HEK293T (cell line): ENCODE measurements around the gene INS.

Experiments
- ARNT ChIP-seq: fragments of 450-650 bp; IDR thresholded peaks from 2 replicates; pipeline ENCODE4 v1.6.1; 2017; ENCODE audit warnings: mild to moderate bottlenecking
- BHLHE40 ChIP-seq: fragments of 450-650 bp; IDR thresholded peaks from 2 replicates; pipeline ENCODE4 v1.6.1; 2016; ENCODE audit warnings: mild to moderate bottlenecking, moderate library complexity, borderline replicate concordance
- CTBP1 ChIP-seq: fragments of 450-650 bp; IDR thresholded peaks from 2 replicates; pipeline ENCODE4 v1.6.1; 2016; ENCODE audit warnings: borderline replicate concordance
- FOXK2 ChIP-seq: fragments of 450-650 bp; IDR thresholded peaks from 2 replicates; pipeline ENCODE4 v1.6.1; 2016; ENCODE audit warnings: mild to moderate bottlenecking
- FOXM1 ChIP-seq: fragments of 450-650 bp; IDR thresholded peaks from 2 replicates; pipeline ENCODE4 v1.6.1; 2017; ENCODE audit warnings: mild to moderate bottlenecking, borderline replicate concordance
- L3MBTL2 ChIP-seq: fragments of 450-650 bp; conservative IDR thresholded peaks from 2 replicates; pipeline ENCODE4 v1.6.1; 2016; ENCODE audit warnings: mild to moderate bottlenecking
- LEF1 ChIP-seq: fragments of 450-650 bp; IDR thresholded peaks from 2 replicates; pipeline ENCODE4 v1.6.1; 2017; ENCODE audit warnings: mild to moderate bottlenecking, borderline replicate concordance
- NFRKB ChIP-seq: fragments of 450-650 bp; IDR thresholded peaks from 2 replicates; pipeline ENCODE4 v1.6.1; 2016; ENCODE audit warnings: mild to moderate bottlenecking, moderate library complexity
- SP1 ChIP-seq: fragments of 450-650 bp; IDR thresholded peaks from 2 replicates; pipeline ENCODE4 v1.6.1; 2017
- SUZ12 ChIP-seq: fragments of 450-650 bp; IDR thresholded peaks from 2 replicates; pipeline ENCODE4 v1.6.1; 2016; ENCODE audit warnings: mild to moderate bottlenecking
- TARDBP ChIP-seq: fragments of 450-650 bp; IDR thresholded peaks from 2 replicates; pipeline ENCODE4 v1.6.1; 2016
- ZNF384 ChIP-seq: fragments of 450-650 bp; IDR thresholded peaks from 2 replicates; pipeline ENCODE4 v1.6.1; 2016
- TF ChIP-seq, protein P1 (sequence below): fragments of 450-650 bp; IDR thresholded peaks from 2 replicates; pipeline ENCODE4 v1.6.1; 2016

DNA sequence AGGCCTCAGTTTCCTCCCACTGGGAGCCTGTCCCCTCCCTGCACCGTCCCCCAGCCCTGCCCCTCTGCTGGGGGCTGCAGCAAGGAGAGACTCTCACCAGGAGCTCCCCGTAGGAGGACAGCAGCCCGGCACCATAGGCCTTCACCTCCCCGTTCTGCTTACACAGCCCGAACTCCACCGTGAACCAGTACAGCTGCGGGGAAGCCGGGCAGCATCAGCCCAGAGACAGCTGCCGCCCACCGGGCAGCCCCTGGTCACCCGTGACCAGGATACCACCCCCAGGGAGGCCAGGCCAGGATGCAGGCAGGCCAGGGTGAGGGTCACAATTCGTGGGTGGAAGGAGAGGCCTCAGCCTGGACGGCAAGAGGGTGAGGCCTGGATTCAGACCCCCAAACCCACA lies 4.6 kb upstream of the INS start:
- TF ChIP-seq BHLHE40 (no peak), SUZ12 (no peak), ZNF384 (no peak), FOXM1 (no peak), L3MBTL2 (no peak), NFRKB (no peak), CTBP1 (no peak), TARDBP (no peak), FOXK2 (no peak), SP1 (no peak), LEF1 (no peak), ARNT (no peak)
- TF ChIP-seq, protein P1, sequence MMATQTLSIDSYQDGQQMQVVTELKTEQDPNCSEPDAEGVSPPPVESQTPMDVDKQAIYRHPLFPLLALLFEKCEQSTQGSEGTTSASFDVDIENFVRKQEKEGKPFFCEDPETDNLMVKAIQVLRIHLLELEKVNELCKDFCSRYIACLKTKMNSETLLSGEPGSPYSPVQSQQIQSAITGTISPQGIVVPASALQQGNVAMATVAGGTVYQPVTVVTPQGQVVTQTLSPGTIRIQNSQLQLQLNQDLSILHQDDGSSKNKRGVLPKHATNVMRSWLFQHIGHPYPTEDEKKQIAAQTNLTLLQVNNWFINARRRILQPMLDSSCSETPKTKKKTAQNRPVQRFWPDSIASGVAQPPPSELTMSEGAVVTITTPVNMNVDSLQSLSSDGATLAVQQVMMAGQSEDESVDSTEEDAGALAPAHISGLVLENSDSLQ, result no peak
